ENCODE measurements around the gene RAB3B.

RAB3B gene

DNA sequence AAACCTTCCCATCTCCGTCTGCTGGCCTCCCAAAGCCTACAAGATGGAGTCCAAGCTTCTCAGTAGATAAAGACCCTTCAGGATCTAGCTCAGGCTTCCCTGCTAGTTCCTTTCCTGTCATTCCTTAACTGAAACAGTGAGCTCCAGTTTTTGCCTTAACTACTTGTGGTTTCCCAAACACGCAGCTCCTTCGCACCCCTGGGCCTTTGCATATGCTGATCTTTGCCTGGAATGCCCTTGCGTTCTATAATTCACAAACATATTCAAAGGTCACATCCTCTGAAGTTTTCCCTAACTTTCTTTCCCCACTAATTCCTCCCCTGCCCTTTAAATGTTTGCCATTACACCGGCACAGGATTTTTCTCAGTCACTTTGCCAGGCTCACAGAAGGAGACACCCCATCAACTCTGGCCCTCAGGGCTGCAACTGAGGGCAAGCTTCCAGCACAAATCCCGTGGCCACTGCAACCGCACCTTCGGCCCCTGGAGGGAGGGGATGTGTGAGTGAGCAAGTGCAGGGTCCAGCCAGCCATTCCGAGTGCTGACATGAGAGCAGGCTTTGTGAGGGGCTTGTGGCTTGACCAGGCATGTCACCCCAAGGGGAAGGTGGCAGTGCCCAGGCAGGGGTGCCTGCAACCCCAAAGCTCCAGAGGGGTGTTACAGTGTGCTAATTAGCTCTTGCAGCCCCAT is 41.3 kb downstream of the RAB3B start:
- Histone ChIP-seq H3K4me3 (replicated peaks; ENCODE audit: insufficient read depth, low read length) (no peak overlapping the region), H3K27me3 (ENCODE audit: insufficient read depth, poor library complexity, severe bottlenecking) (no peaks in the 10 kb centered on the region), H3K27ac (replicated peaks) (no peak overlapping the region)
- DNase-seq (ENCODE audit: low read depth in 1 of 2, low spot score in 1 of 2), result no peak
- TF ChIP-seq, protein P1, sequence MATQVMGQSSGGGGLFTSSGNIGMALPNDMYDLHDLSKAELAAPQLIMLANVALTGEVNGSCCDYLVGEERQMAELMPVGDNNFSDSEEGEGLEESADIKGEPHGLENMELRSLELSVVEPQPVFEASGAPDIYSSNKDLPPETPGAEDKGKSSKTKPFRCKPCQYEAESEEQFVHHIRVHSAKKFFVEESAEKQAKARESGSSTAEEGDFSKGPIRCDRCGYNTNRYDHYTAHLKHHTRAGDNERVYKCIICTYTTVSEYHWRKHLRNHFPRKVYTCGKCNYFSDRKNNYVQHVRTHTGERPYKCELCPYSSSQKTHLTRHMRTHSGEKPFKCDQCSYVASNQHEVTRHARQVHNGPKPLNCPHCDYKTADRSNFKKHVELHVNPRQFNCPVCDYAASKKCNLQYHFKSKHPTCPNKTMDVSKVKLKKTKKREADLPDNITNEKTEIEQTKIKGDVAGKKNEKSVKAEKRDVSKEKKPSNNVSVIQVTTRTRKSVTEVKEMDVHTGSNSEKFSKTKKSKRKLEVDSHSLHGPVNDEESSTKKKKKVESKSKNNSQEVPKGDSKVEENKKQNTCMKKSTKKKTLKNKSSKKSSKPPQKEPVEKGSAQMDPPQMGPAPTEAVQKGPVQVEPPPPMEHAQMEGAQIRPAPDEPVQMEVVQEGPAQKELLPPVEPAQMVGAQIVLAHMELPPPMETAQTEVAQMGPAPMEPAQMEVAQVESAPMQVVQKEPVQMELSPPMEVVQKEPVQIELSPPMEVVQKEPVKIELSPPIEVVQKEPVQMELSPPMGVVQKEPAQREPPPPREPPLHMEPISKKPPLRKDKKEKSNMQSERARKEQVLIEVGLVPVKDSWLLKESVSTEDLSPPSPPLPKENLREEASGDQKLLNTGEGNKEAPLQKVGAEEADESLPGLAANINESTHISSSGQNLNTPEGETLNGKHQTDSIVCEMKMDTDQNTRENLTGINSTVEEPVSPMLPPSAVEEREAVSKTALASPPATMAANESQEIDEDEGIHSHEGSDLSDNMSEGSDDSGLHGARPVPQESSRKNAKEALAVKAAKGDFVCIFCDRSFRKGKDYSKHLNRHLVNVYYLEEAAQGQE (IDR thresholded peaks at IDR 0.05; ENCODE audit: insufficient replicate concordance, low read depth), result no peak
- no peak for TF ChIP-seq SPI1 (IDR thresholded peaks at IDR 0.05; ENCODE audit: borderline replicate concordance, low read depth)
- no peak for TF ChIP-seq GABPA (IDR thresholded peaks at IDR 0.05; ENCODE audit: low read depth)
- no peak for TF ChIP-seq POLR2AphosphoS5 (IDR thresholded peaks at IDR 0.05; ENCODE audit: low read depth)
- TF ChIP-seq, protein P2, sequence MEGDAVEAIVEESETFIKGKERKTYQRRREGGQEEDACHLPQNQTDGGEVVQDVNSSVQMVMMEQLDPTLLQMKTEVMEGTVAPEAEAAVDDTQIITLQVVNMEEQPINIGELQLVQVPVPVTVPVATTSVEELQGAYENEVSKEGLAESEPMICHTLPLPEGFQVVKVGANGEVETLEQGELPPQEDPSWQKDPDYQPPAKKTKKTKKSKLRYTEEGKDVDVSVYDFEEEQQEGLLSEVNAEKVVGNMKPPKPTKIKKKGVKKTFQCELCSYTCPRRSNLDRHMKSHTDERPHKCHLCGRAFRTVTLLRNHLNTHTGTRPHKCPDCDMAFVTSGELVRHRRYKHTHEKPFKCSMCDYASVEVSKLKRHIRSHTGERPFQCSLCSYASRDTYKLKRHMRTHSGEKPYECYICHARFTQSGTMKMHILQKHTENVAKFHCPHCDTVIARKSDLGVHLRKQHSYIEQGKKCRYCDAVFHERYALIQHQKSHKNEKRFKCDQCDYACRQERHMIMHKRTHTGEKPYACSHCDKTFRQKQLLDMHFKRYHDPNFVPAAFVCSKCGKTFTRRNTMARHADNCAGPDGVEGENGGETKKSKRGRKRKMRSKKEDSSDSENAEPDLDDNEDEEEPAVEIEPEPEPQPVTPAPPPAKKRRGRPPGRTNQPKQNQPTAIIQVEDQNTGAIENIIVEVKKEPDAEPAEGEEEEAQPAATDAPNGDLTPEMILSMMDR (IDR thresholded peaks at IDR 0.05; ENCODE audit: insufficient read depth, low read length), result no peak

DNA sequence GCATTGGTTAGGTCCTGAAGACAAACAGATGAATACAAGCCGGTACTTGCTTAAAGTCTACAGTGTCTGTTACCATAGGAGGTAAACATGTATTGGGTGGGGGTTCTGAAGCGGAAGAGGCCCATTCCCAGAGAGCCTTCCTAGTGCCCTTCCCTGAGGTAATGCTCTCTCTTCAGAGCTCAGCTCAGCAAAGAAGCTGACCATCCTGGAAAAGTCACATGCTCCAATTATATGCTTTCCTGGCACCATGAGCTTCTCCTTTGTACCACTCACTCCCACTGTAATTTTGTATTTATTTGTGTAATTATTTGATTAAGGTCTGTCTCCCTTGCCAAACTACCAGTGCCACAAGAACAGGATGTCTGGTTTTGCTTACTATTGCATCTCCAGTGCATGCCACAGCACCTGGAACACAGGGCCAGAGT is 42.0 kb downstream of the RAB3B start:
- Histone ChIP-seq H3K27ac (replicated peaks) (no peak overlapping the region), H3K27me3 (ENCODE audit: insufficient read depth, poor library complexity, severe bottlenecking) (no peaks in the 10 kb centered on the region), H3K4me3 (replicated peaks; ENCODE audit: insufficient read depth, low read length) (no peak overlapping the region)
- TF ChIP-seq, protein P1 (IDR thresholded peaks at IDR 0.05; ENCODE audit: insufficient replicate concordance, low read depth), result no peak
- TF ChIP-seq POLR2AphosphoS5 (IDR thresholded peaks at IDR 0.05; ENCODE audit: low read depth) (no peak), GABPA (IDR thresholded peaks at IDR 0.05; ENCODE audit: low read depth) (no peak), SPI1 (IDR thresholded peaks at IDR 0.05; ENCODE audit: borderline replicate concordance, low read depth) (no peak)
- TF ChIP-seq, protein P2 (IDR thresholded peaks at IDR 0.05; ENCODE audit: insufficient read depth, low read length), result no peak
- DNase-seq (ENCODE audit: low read depth in 1 of 2, low spot score in 1 of 2), result no peak

DNA sequence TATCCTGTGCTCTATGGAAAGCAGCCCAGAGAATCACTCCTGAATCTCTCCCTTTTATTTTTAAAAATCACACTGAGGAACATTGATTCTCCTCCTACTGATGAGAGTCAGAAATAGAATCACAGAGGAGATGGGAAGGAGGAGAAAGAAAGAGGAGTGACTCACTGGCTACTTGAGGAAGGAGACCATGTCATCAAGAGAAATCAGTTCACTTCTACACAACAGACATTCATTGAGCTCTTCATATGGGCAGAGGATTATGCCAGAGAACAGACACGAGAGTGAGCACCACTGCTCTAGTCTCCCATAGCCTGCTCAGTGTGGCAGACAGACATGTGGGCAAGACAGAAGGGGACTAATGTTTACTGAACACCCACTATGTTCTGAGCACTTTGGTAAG is 44.2 kb downstream of the RAB3B start:
- H3K4me3 ChIP-seq (replicated peaks; ENCODE audit: insufficient read depth, low read length), result no peak overlapping the region
- H3K27me3 ChIP-seq (ENCODE audit: insufficient read depth, poor library complexity, severe bottlenecking), result no peaks in the 10 kb centered on the region
- no peak for DNase-seq (ENCODE audit: low read depth in 1 of 2, low spot score in 1 of 2)
- no peak for TF ChIP-seq SPI1 (IDR thresholded peaks at IDR 0.05; ENCODE audit: borderline replicate concordance, low read depth)
- TF ChIP-seq, protein P2 (IDR thresholded peaks at IDR 0.05; ENCODE audit: insufficient read depth, low read length), result no peak
- no peak for TF ChIP-seq POLR2AphosphoS5 (IDR thresholded peaks at IDR 0.05; ENCODE audit: low read depth)
- no peak for TF ChIP-seq GABPA (IDR thresholded peaks at IDR 0.05; ENCODE audit: low read depth)
- TF ChIP-seq, protein P1 (IDR thresholded peaks at IDR 0.05; ENCODE audit: insufficient replicate concordance, low read depth), result no peak
- H3K27ac ChIP-seq (replicated peaks), result no peak overlapping the region
